GM19324 (cell line): Measurements from ENCODE around the gene TMEM151B.

Source experiments
- ATAC-seq: cut with Tn5 transposase; IDR thresholded peaks from one replicate; pipeline ENCODE4 v1.9.1; 2021; ENCODE audit warnings: mild to moderate bottlenecking, moderate library complexity; ENCODE audit not compliant: unreplicated experiment, low FRiP score

The TMEM151B gene

DNA sequence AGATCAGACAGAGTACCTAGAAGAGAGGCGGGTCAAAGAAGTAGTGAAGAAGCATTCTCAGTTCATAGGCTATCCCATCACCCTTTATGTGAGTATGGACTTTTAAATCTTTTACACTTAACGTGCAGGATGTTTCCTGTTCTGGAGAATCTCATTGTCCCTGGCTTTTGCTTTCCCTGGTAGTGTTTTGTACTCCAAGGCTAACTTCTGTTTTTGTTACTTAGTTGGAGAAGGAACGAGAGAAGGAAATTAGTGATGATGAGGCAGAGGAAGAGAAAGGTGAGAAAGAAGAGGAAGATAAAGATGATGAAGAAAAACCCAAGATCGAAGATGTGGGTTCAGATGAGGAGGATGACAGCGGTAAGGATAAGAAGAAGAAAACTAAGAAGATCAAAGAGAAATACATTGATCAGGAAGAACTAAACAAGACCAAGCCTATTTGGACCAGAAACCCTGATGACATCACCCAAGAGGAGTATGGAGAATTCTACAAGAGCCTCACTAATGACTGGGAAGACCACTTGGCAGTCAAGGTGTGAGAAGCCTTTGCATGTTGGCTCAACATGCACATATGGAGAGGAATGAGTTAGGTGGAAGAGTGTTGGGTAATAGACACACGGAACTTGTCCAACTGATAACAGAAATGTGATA lies 20.1 kb upstream of the TMEM151B start:
- no peak for ATAC-seq

DNA sequence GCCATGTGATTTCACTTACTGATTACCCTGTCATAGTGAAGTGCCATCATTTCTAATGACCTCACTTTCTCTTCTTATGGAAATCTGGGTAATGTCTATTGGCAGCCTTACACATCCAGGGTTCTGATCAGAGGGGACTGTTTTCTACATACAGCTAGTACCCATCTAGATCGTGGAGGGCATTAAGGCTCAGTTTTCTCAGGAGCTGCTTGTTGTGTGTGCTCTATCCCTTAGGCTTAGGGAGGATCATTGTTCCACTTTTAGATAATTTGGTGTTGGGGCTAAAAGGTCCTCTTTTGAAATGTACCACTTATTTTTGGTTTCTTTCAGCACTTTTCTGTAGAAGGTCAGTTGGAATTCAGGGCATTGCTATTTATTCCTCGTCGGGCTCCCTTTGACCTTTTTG lies 19.5 kb upstream of the TMEM151B start:
- no peak for ATAC-seq

DNA sequence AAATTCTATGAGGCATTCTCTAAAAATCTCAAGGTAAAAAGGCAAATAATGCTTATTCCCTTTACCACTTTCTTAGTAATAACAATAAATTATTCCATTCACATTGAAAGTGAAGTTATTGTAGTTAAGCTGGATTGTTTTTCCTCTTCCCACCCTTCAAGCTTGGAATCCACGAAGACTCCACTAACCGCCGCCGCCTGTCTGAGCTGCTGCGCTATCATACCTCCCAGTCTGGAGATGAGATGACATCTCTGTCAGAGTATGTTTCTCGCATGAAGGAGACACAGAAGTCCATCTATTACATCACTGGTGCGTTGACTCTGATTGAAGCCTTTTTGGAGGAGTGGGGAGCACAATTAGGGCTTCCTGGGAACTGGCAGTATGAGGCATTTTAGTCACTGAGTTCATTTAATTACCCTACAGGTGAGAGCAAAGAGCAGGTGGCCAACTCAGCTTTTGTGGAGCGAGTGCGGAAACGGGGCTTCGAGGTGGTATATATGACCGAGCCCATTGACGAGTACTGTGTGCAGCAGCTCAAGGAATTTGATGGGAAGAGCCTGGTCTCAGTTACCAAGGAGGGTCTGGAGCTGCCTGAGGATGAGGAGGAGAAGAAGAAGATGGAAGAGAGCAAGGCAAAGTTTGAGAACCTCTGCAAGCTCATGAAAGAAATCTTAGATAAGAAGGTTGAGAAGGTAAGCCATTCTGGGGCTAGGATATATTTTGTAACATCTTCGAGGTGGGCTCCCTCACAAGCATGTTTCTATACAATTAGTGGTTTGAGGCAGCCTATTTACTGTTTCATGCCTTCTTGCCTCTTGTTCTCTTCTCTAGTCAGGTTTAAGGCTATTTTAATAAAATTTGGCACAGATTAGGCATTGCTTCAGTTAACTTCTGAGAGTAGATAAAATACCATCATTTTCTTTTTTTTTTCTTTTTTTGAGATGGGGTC lies 18.4 kb upstream of the TMEM151B start:
- ATAC-seq: no peak

DNA sequence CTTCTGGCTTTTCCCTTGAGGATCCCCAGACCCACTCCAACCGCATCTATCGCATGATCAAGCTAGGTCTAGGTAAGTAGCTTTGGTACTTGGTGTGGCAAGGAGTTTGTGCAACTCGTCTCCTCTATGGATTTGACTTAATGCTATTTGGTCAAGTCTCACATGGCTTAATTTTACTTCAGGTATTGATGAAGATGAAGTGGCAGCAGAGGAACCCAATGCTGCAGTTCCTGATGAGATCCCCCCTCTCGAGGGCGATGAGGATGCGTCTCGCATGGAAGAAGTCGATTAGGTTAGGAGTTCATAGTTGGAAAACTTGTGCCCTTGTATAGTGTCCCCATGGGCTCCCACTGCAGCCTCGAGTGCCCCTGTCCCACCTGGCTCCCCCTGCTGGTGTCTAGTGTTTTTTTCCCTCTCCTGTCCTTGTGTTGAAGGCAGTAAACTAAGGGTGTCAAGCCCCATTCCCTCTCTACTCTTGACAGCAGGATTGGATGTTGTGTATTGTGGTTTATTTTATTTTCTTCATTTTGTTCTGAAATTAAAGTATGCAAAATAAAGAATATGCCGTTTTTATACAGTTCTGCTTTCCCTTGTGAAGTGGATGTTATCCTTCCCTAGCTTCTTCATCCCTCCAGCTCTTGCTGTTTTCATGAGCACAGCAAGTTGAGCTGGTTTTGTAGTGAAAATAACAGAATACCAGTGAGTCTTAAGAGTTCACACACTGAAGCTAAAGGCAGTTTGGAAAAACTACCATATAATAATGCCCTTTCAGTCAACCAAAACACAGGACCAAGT lies 16.7 kb upstream of the TMEM151B start:
- no peak for ATAC-seq

DNA sequence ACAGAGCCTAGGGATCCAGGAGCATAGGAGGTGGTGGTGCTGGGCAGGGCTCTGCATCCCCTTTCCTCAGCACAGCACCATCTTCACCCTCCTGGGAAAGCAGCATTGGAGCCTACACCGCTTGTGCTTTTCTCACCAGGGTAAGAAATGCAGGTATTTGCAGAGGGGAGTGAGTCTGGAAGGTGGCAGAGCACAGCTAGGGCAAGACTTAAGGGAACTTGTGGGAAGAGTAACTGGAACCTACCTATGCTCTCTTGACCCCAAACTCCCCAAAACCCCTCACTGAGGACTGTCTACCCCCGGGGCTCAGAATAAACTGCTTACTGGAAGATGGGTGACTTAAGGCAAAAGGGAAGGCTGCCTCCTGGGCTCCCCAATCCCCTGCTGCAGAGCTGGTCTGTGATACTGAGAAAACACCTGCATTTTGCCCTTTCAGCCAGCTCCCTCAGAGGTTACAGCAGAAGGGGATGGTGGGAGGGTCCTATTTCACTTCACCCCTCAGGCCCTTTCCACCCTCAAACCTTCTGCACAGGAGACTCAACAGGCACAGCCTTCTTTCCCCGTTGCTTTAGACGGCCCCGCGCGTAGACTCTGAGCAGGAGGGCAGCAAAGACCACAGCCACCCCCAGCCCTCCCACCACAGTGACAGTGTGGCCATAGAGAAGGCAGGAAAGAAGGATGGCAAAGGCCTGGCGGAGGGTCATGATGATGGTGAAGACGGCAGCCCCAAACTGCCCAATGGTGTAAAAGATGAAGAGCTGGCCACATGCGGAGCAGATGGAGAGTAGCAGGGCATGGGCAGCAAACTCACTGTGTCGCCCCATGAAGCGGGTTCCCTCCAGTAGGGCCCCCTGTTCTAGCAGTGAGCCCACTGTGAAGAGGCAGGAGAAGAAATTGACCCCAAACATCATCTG lies 15.8 kb upstream of the TMEM151B start:
- no peak for ATAC-seq

GRCh38 chr6:44255105-44255808 lies 15.0 kb upstream of the TMEM151B start:
- no peak for ATAC-seq

GRCh38 chr6:44255871-44256774 lies 14.1 kb upstream of the TMEM151B start:
- no peak for ATAC-seq

DNA sequence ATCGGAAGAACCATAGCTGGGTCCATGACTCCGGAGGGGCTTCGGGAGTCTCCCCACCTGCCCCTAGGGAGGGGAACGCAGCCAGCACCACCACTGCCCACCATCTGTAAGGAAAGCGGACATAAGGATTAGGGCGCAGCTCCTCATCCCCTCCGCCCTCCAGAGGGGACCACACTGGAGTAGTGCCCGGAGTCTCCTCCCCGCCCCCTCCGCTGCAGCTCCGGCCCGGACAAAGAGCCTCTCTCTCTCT lies 13.6 kb upstream of the TMEM151B start:
- ATAC-seq: no peak

DNA sequence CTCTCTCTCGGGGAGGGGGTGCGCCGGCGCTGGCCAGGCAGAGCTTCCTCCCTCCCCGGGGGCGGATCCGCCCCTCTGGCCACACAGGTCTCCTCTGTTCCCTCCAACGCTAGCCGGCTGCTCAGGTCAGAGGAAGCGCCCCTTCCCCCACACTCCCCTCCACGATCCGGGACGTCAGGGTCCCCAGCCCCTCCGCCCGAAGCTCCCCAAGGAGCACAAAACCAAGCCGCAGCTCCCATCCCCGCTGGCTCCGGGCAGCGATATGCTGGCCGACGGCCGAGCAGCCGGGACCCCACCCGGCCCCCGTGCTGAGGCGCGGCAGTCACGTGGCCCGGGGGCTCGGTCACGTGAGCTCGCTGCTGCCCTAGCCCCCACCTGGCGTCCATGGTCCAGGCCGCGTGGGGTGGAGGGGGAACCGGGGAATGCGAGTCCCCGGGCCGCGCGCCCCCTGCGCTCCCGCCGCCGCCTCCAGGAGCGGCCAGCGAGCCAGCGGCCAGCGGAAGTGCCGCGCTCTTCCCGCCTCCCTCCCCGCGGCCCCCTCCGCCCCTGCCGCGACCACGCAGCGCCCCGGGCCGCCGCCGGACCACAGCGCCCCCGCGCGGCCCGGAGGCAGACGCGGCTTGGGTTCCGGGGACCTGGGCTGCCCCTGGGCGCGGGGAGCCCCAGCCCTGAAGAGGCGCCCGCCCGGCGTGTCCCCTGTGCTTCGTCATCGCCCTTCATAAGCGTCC lies 13.1 kb upstream of the TMEM151B start, which contains the start of gene SLC35B2:
SLC35B2 (minus strand) TSS at position 504 of the 728 bp plus-strand sequence; CDS start at position 386, 118 bp downstream.
- ATAC-seq: peak; percentile 69

DNA sequence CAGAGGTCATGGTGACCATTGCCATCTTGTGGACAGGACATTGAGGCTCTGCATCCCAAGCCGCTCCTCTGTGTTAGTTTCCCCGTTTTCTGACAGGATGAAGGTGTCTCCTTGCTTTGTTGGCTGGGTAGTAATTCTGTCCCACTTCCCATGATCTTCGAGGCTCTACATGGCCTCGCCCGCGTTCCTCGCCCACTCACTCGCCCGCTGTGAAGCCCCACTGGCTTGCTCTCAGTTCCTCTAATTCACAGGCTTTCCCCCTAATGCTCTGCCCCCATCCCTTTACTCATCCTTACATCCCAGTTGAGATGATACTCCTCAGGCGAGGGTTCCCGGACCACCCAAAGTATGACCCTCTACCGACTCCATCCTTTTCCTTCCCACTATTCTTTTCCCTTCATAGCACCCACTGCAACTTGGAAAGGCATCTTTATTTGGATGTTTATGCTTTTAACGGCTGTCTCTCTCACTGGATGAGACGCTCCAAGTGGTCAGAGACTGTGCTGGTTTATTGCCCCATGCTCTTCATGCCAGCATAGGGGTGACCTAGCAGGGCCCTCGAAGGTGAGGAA lies 12.4 kb upstream of the TMEM151B start:
- no peak for ATAC-seq

DNA sequence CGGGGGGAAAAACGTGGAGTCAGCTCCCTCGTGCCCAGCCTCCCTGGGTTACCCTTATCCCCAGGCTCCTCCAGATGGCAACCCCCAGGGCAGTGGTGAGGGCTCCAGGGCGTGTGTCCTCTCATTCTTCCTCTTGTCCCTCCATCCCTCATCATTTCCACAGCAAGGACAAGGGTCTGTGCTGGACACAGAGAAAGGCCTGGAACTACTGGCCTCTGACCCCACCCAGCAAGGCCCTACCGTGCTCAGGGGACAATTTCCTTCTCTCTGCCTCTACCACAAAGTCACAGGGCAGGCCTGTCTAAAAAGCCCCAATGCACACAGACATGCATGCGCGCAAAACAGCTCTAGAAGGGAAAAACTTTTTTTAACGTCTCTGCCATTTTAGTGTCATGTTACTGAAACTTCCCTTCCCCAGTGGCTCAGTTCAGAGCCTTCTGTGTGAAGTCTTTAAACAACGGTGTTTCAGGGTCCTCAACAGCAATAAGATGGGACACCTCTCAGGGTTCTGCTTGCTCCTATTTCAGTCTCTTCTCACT lies 11.9 kb upstream of the TMEM151B start:
- ATAC-seq: no peak

- ATAC-seq: no peak
Observed at GRCh38 chr6:44258921-44259320, 11.3 kb upstream of the TMEM151B start.

- no peak for ATAC-seq
Observed at GRCh38 chr6:44260011-44260410, 10.2 kb upstream of the TMEM151B start.

GRCh38 chr6:44260451-44261297 lies 9.6 kb upstream of the TMEM151B start:
- no peak for ATAC-seq

GRCh38 chr6:44261581-44261980 lies 8.7 kb upstream of the TMEM151B start:
- no peak for ATAC-seq
